K562 (cell line): ENCODE data around the gene STK32C. TPM values are rescaled to one million over a fixed set of nuclear protein-coding genes. Genes with fewer than 3 reads are reported as not detected.

Experiments used
- ATAC-seq: fragments of 200-7000 bp; cut with Tn5 transposase; 3 replicates; pipeline ENCODE4 v1.9.1; 2020; ENCODE audit warnings: moderate library complexity
- BruUV-seq: library from RNA; stranded (reverse); fragments of 400-500 nt; replicated peaks from 2 replicates; lab custom pipeline; 2021; lab: Mats Ljungman, UMichigan
- CTCF ChIA-PET: fragments of 300-600 bp; formaldehyde crosslinking; extraction: SDS; loops from one replicate; lab custom pipeline; 2021; ENCODE audit warnings: low intra/inter-chr PET ratio; lab: Yijun Ruan, JAX
- POLR2A ChIA-PET: fragments of 300-600, 350-650 bp; sonication (Branson Sonifier 250); formaldehyde crosslinking; extraction: SDS; loops from one replicate; lab custom pipeline; 2021; ENCODE audit warnings: antibody characterized with exemption, inconsistent platforms; lab: Yijun Ruan, JAX
- DNase-seq, 4 experiments: peaks; one replicate each; pipeline versions ENCODE4 v3.0.0 to v3.0.0-alpha.2; 2011 to 2018; ENCODE audit warnings: low spot score in 3 of 4, mixed read lengths in 3 of 4; ENCODE audit errors: extremely low read depth in 1 of 4
- FAIRE-seq: peaks from 2 replicates; lab custom pipeline; 2011; peaks lifted over from hg19 to GRCh38; lab: Jason Lieb, UNC
- H2AFZ ChIP-seq: 2 replicates; pipeline ENCODE4 v1.6.0; 2011; ENCODE audit warnings: low read depth, low read length, control low read depth, inconsistent platforms
- H3K27ac ChIP-seq: fragments of 200-600 bp; 3 replicates; pipeline ENCODE4 v1.8.0; 2011; ENCODE audit warnings: low read depth, mild to moderate bottlenecking, control low read depth, inconsistent platforms, low read length, moderate library complexity, mixed read lengths; ENCODE audit errors: extremely low read depth
- H3K27me3 ChIP-seq, 2 experiments: fragments of 300-600 bp in 1 of 2; 2 replicates in 1 of 2; 3 replicates in 1 of 2; pipeline versions ENCODE4 v1.6.0 to v1.8.0; 2011; ENCODE audit warnings: inconsistent platforms in 2 of 2, low read length in 2 of 2, mild to moderate bottlenecking in 1 of 2, mixed read lengths in 1 of 2, moderate library complexity in 1 of 2; ENCODE audit not compliant: control insufficient read depth in 2 of 2, insufficient read depth in 2 of 2
- H3K36me3 ChIP-seq: fragments of 300-600 bp; 3 replicates; pipeline ENCODE4 v1.8.0; 2011; ENCODE audit warnings: mild to moderate bottlenecking, low read length, inconsistent platforms; ENCODE audit not compliant: control insufficient read depth, insufficient read depth
- H3K4me1 ChIP-seq, 2 experiments: fragments of 200-600 bp in 1 of 2; replicated peaks in 1 of 2; 2 replicates in 1 of 2; 3 replicates in 1 of 2; pipeline versions ENCODE4 v1.5.1 to v1.8.0; 2011; ENCODE audit warnings: inconsistent platforms in 2 of 2, low read length in 2 of 2, mild to moderate bottlenecking in 1 of 2, mixed read lengths in 1 of 2, moderate library complexity in 1 of 2; ENCODE audit not compliant: control insufficient read depth in 2 of 2, insufficient read depth in 2 of 2
- H3K4me2 ChIP-seq: 2 replicates; pipeline ENCODE4 v1.6.1; 2011; ENCODE audit warnings: low read length, control low read depth, inconsistent platforms, mixed read lengths; ENCODE audit not compliant: insufficient read depth
- H3K4me3 ChIP-seq: fragments of 200-600 bp; sonication (generic), shearing (Covaris generic); 2 replicates; pipeline ENCODE4 v1.5.1; 2016; ENCODE audit warnings: control low read depth, inconsistent platforms
- H3K79me2 ChIP-seq: fragments of 200-600 bp; 3 replicates; pipeline ENCODE4 v1.8.0; 2011; ENCODE audit warnings: low read length, inconsistent platforms; ENCODE audit not compliant: control insufficient read depth, insufficient read depth
- H3K9ac ChIP-seq, 2 experiments: 2 replicates each; pipeline versions ENCODE4 v1.6.0 to v1.6.1; 2011; ENCODE audit warnings: low read depth in 2 of 2, low read length in 2 of 2, control low read depth in 1 of 2, inconsistent platforms in 1 of 2, mild to moderate bottlenecking in 1 of 2, mixed read lengths in 1 of 2; ENCODE audit not compliant: insufficient read depth in 1 of 2
- H3K9me1 ChIP-seq: one replicate; pipeline ENCODE4 v1.6.0; 2011; ENCODE audit warnings: inconsistent platforms, mild to moderate bottlenecking, low read length, moderate library complexity; ENCODE audit not compliant: control insufficient read depth, insufficient read depth
- H3K9me3 ChIP-seq: replicated peaks from 2 replicates; pipeline ENCODE4 v1.5.1; 2011; ENCODE audit warnings: low read depth, low read length, inconsistent platforms; ENCODE audit not compliant: control insufficient read depth, insufficient read depth
- H4K20me1 ChIP-seq: replicated peaks from 2 replicates; pipeline ENCODE4 v1.6.1; 2011; ENCODE audit warnings: low read length, inconsistent platforms, mixed read lengths; ENCODE audit not compliant: control insufficient read depth, insufficient read depth
- EGR1 ChIP-seq: fragments of 450-650 bp; conservative IDR thresholded peaks from 2 replicates; pipeline ENCODE4 v1.6.1; 2017; ENCODE audit warnings: mild to moderate bottlenecking
- NCOA6 ChIP-seq: fragments of 450-650 bp; IDR thresholded peaks from 2 replicates; pipeline ENCODE4 v1.6.1; 2017; ENCODE audit warnings: mild to moderate bottlenecking
- WGBS: fragments of 100-300 bp; shearing (Covaris generic); methylation state at CpG from one replicate; pipeline ENCODE4 v1.1.6; 2016; ENCODE audit warnings: low coverage, mixed read lengths; ENCODE audit not compliant: insufficient coverage; ENCODE audit errors: missing lambda C conversion rate; 5-methylcytosine and 5-hydroxymethylcytosine counted together
- in situ Hi-C: fragments of 300-500 bp; cut with MboI; formaldehyde crosslinking; loops from 4 replicates; pipeline ENCODE4 v1.15.0; 2018; ENCODE audit warnings: inconsistent platforms, mixed read lengths
- intact Hi-C: fragments of 100-400 bp; cut with micrococcal nuclease; formaldehyde crosslinking; loops from 2 replicates; pipeline ENCODE4 v1.14.2; 2022
- polyA plus RNA-seq, 8 experiments: library from polyadenylated mRNA; depleted of rRNA in 4 of 8; stranded (reverse) in 5 of 8; unstranded in 3 of 8; fragments of >200 nt; fragmentation: Nextera tagmentation in 2 of 8; fragmentation: Illumina TruSeq in 1 of 8; extraction: Ambion mirVana in 2 of 8; extraction: Trizol in 1 of 8; gene quantifications; 2 replicates each; pipeline versions ENCODE4 v1.2.1 to v1.2.3, GENCODE V29; 2011 to 2014; ENCODE audit warnings: inconsistent platforms in 1 of 8, missing spikeins in 1 of 8
- total RNA-seq, 7 experiments: library from RNA; depleted of rRNA in 6 of 7; stranded (reverse); fragments of >200 nt in 6 of 7; fragmentation: Illumina TruSeq in 2 of 7; extraction: Trizol in 2 of 7; gene quantifications; 2 replicates each; pipeline versions ENCODE4 v1.2.1 to v1.2.3, GENCODE V29; 2011 to 2021; ENCODE audit warnings: low replicate concordance in 1 of 7
- TF ChIP-seq, protein P1 (sequence below): sonication (generic); formaldehyde crosslinking; IDR thresholded peaks from 2 replicates; pipeline ENCODE4 v1.8.0; 2022; ENCODE audit warnings: missing genetic modification reagents, mild to moderate bottlenecking, borderline replicate concordance
- TF ChIP-seq, protein P2 (sequence below), 2 experiments: IDR thresholded peaks; 2 replicates each; pipeline ENCODE4 v1.6.1; 2011; ENCODE audit warnings: borderline replicate concordance in 1 of 2, control low read depth in 1 of 2, low read depth in 1 of 2, low read length in 1 of 2, mild to moderate bottlenecking in 1 of 2, mixed read lengths in 1 of 2, moderate library complexity in 1 of 2; ENCODE audit not compliant: insufficient read depth in 1 of 2, insufficient read length in 1 of 2, poor library complexity in 1 of 2, severe bottlenecking in 1 of 2; ENCODE audit errors: extremely low read depth in 1 of 2

STK32C gene
- total and polyA plus RNA-seq, 9 of the 15 experiments (the other 6 are each of a cell fraction or from before 2014, with no cell fraction given): 1.5 to 20.9 (median 6.5) TPM

DNA sequence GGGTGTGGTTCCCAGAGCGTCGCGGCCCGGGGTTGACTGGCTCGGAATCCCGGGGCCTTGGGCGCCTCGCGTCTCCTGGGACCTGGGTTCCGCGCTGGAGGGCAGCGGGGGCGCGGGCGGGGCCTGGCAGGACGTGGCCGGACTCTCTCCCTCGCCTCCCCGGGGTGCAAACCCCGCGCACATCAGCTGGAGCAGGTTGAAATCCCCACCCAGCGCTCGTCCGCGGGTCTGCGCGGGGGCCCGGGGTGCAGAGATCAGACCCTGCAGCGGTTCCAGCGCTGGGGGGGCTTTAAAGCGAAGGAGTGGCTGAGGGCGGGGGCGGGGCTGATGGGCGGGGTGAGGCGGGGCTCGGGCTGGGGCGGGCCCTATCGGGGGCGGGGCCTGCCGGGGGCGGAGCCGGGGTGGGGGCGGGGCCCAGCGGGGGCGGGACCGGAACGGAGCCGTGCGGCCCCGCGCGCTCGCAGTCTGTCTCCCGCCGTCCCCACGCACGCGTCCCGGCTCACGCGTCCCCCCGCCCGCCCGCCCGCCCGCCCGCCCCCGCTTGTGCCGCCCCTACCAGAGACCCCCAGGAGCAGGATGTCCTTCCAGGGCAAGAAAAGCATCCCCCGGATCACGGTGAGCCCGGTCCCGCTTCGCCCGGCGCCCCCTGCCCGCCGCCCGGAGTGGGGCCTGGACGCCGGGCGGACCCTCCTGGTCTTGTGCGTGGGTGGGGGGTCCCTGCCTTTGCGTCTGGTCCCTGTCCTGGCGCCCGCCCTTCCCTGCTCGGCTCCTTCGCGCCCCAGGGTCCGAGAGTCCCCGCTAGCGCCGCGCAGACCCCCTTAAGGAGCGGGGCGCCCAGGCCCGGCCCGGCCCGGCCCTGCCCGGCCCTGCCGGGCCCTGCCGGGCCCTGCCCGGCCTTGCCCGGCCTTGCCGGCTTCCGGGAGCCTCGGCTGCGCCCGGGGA, 121.0 kb downstream of the STK32C start, which contains the start of gene DPYSL4:
Gene DPYSL4, plus strand, starts transcription at position 461 of the 942 bp plus-strand sequence. Its CDS starts 116 bp downstream, at position 577.
- Histone ChIP-seq H3K9me1 (no peaks in the 10 kb centered on the region), H3K9me3 (no peaks in the 10 kb centered on the region), H3K9ac (no peak within 1 kb of the TSS), H4K20me1 (no peaks in the 10 kb centered on the region), H3K36me3 (no peaks in the 10 kb centered on the region), H2AFZ (no peak within 1 kb of the TSS), H3K4me1 (peaks cover 0 to 25% of the 10 kb centered on the region in 2 experiments; a peak in 2 of 5 replicates), H3K4me3 (no peak within 1 kb of the TSS), H3K79me2 (no peaks in the 10 kb centered on the region), H3K27me3 (peaks cover 2 to 41% of the 10 kb centered on the region in 2 experiments; a peak in 3 of 5 replicates), H3K27ac (no peak within 1 kb of the TSS), H3K4me2 (no peak within 1 kb of the TSS)
- ChIA-PET CTCF (interaction anchor here (0.6 kb wide), 1 partner anchor 266 kb away, joined by 3 read pairs; no protein-coding TSS in a partner anchor), POLR2A (no interaction called here)
- WGBS: 28% methylated on average over 17 of the region's 109 CpGs
- in situ Hi-C loops (no loop called here), intact Hi-C loops (no loop called here)
- FAIRE-seq (no peak), DNase-seq (peak; percentile 5 to 95 (median 92)), ATAC-seq (peak; percentile 84)
- TF ChIP-seq EGR1 (0 out of 2 replicates have a peak, but pooled peaks have one; percentile 17), NCOA6 (no peak)
- TF ChIP-seq, protein P1, sequence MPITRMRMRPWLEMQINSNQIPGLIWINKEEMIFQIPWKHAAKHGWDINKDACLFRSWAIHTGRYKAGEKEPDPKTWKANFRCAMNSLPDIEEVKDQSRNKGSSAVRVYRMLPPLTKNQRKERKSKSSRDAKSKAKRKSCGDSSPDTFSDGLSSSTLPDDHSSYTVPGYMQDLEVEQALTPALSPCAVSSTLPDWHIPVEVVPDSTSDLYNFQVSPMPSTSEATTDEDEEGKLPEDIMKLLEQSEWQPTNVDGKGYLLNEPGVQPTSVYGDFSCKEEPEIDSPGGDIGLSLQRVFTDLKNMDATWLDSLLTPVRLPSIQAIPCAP: no peak
- TF ChIP-seq, protein P2, sequence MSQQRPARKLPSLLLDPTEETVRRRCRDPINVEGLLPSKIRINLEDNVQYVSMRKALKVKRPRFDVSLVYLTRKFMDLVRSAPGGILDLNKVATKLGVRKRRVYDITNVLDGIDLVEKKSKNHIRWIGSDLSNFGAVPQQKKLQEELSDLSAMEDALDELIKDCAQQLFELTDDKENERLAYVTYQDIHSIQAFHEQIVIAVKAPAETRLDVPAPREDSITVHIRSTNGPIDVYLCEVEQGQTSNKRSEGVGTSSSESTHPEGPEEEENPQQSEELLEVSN (IDR thresholded peaks at IDR 0.05; ENCODE audit: borderline replicate concordance in 1 of 2, extremely low read depth in 1 of 2, insufficient read depth in 1 of 2, insufficient read length in 1 of 2, low read depth in 1 of 2, low read length in 1 of 2, poor library complexity in 1 of 2, severe bottlenecking in 1 of 2): peak in 1 of 2 experiments; percentile 41
- BruUV-seq: no TSS peak
